Measurements from ENCODE around the gene PUSL1.

The PUSL1 gene

GRCh38 chr1:1336446-1336845 lies 28.0 kb downstream of the PUSL1 start:
- Histone ChIP-seq H3K9ac (ENCODE audit: low read length in 5 of 5) (no peak overlapping the region), H3K4me3 (ENCODE audit: low read depth in 1 of 5, low read length in 5 of 5) (no peak overlapping the region), H3K9me3 (ENCODE audit: control insufficient read depth in 5 of 5, low read length in 5 of 5) (no peaks in the 10 kb centered on the region), H3K27ac (ENCODE audit: low read depth, low read length) (no peak overlapping the region), H3K27me3 (ENCODE audit: control insufficient read depth in 5 of 5, insufficient read depth in 4 of 5, low read length in 5 of 5) (peaks cover 0 to 4% (median 0%) of the 10 kb centered on the region in 5 donors), H3K36me3 (ENCODE audit: control insufficient read depth in 5 of 5, insufficient read depth in 5 of 5, low read length in 5 of 5) (peaks cover 0 to 58% (median 40%) of the 10 kb centered on the region in 5 donors), H3K4me1 (ENCODE audit: control insufficient read depth in 5 of 5, insufficient read depth in 5 of 5, low read length in 5 of 5) (peaks cover 0 to 8% (median 3%) of the 10 kb centered on the region in 5 donors)

GRCh38 chr1:1336931-1337792 lies 28.8 kb downstream of the PUSL1 start:
- H3K36me3 ChIP-seq (ENCODE audit: control insufficient read depth in 5 of 5, insufficient read depth in 5 of 5, low read length in 5 of 5) = peaks cover 0 to 64% (median 45%) of the 10 kb centered on the region in 5 donors
- H3K9ac ChIP-seq (ENCODE audit: low read length in 5 of 5) = no peak overlapping the region
- no peak overlapping the region for H3K4me3 ChIP-seq (ENCODE audit: low read depth in 1 of 5, low read length in 5 of 5)
- H3K27ac ChIP-seq (ENCODE audit: low read depth, low read length) = no peak overlapping the region
- peaks cover 0 to 8% (median 3%) of the 10 kb centered on the region in 5 donors for H3K4me1 ChIP-seq (ENCODE audit: control insufficient read depth in 5 of 5, insufficient read depth in 5 of 5, low read length in 5 of 5)
- H3K9me3 ChIP-seq (ENCODE audit: control insufficient read depth in 5 of 5, low read length in 5 of 5) = no peaks in the 10 kb centered on the region
- H3K27me3 ChIP-seq (ENCODE audit: control insufficient read depth in 5 of 5, insufficient read depth in 4 of 5, low read length in 5 of 5) = peaks cover 0 to 1% (median 0%) of the 10 kb centered on the region in 5 donors

- Histone ChIP-seq H3K9ac (ENCODE audit: low read length in 5 of 5) (no peak overlapping the region), H3K27me3 (ENCODE audit: control insufficient read depth in 5 of 5, insufficient read depth in 4 of 5, low read length in 5 of 5) (no peaks in the 10 kb centered on the region), H3K4me1 (ENCODE audit: control insufficient read depth in 5 of 5, insufficient read depth in 5 of 5, low read length in 5 of 5) (peaks cover 0 to 8% (median 3%) of the 10 kb centered on the region in 5 donors), H3K9me3 (ENCODE audit: control insufficient read depth in 5 of 5, low read length in 5 of 5) (no peaks in the 10 kb centered on the region), H3K36me3 (ENCODE audit: control insufficient read depth in 5 of 5, insufficient read depth in 5 of 5, low read length in 5 of 5) (peaks cover 0 to 64% (median 45%) of the 10 kb centered on the region in 5 donors), H3K4me3 (ENCODE audit: low read depth in 1 of 5, low read length in 5 of 5) (no peak overlapping the region), H3K27ac (ENCODE audit: low read depth, low read length) (no peak overlapping the region)
These were observed 29.4 kb downstream of the PUSL1 start for GRCh38 chr1:1337793-1338147.

GRCh38 chr1:1338278-1338677 lies 29.9 kb downstream of the PUSL1 start:
- H3K4me1 ChIP-seq (ENCODE audit: control insufficient read depth in 5 of 5, insufficient read depth in 5 of 5, low read length in 5 of 5) = peaks cover 0 to 6% (median 2%) of the 10 kb centered on the region in 5 donors
- H3K27ac ChIP-seq (ENCODE audit: low read depth, low read length) = no peak overlapping the region
- H3K4me3 ChIP-seq (ENCODE audit: low read depth in 1 of 5, low read length in 5 of 5) = no peak overlapping the region
- no peaks in the 10 kb centered on the region for H3K27me3 ChIP-seq (ENCODE audit: control insufficient read depth in 5 of 5, insufficient read depth in 4 of 5, low read length in 5 of 5)
- peaks cover 0 to 64% (median 45%) of the 10 kb centered on the region in 5 donors for H3K36me3 ChIP-seq (ENCODE audit: control insufficient read depth in 5 of 5, insufficient read depth in 5 of 5, low read length in 5 of 5)
- no peaks in the 10 kb centered on the region for H3K9me3 ChIP-seq (ENCODE audit: control insufficient read depth in 5 of 5, low read length in 5 of 5)
- no peak overlapping the region for H3K9ac ChIP-seq (ENCODE audit: low read length in 5 of 5)

GRCh38 chr1:1340185-1340584 lies 31.8 kb downstream of the PUSL1 start:
- peaks cover 0 to 63% (median 45%) of the 10 kb centered on the region in 5 donors for H3K36me3 ChIP-seq (ENCODE audit: control insufficient read depth in 5 of 5, insufficient read depth in 5 of 5, low read length in 5 of 5)
- H3K4me1 ChIP-seq (ENCODE audit: control insufficient read depth in 5 of 5, insufficient read depth in 5 of 5, low read length in 5 of 5) = peaks cover 0 to 13% (median 3%) of the 10 kb centered on the region in 5 donors
- H3K27ac ChIP-seq (ENCODE audit: low read depth, low read length) = no peak overlapping the region
- no peak overlapping the region for H3K9ac ChIP-seq (ENCODE audit: low read length in 5 of 5)
- no peaks in the 10 kb centered on the region for H3K27me3 ChIP-seq (ENCODE audit: control insufficient read depth in 5 of 5, insufficient read depth in 4 of 5, low read length in 5 of 5)
- H3K4me3 ChIP-seq (ENCODE audit: low read depth in 1 of 5, low read length in 5 of 5) = no peak overlapping the region
- no peaks in the 10 kb centered on the region for H3K9me3 ChIP-seq (ENCODE audit: control insufficient read depth in 5 of 5, low read length in 5 of 5)

GRCh38 chr1:1340791-1341548 lies 32.6 kb downstream of the PUSL1 start:
- Histone ChIP-seq H3K4me1 (ENCODE audit: control insufficient read depth in 5 of 5, insufficient read depth in 5 of 5, low read length in 5 of 5) (peaks cover 0 to 21% (median 11%) of the 10 kb centered on the region in 5 donors), H3K36me3 (ENCODE audit: control insufficient read depth in 5 of 5, insufficient read depth in 5 of 5, low read length in 5 of 5) (peaks cover 0 to 56% (median 43%) of the 10 kb centered on the region in 5 donors), H3K27ac (ENCODE audit: low read depth, low read length) (no peak overlapping the region), H3K9ac (ENCODE audit: low read length in 5 of 5) (no peak overlapping the region), H3K9me3 (ENCODE audit: control insufficient read depth in 5 of 5, low read length in 5 of 5) (no peaks in the 10 kb centered on the region), H3K4me3 (ENCODE audit: low read depth in 1 of 5, low read length in 5 of 5) (no peak overlapping the region), H3K27me3 (ENCODE audit: control insufficient read depth in 5 of 5, insufficient read depth in 4 of 5, low read length in 5 of 5) (no peaks in the 10 kb centered on the region)

- Histone ChIP-seq H3K9me3 (ENCODE audit: control insufficient read depth in 5 of 5, low read length in 5 of 5) (no peaks in the 10 kb centered on the region), H3K27me3 (ENCODE audit: control insufficient read depth in 5 of 5, insufficient read depth in 4 of 5, low read length in 5 of 5) (no peaks in the 10 kb centered on the region), H3K4me1 (ENCODE audit: control insufficient read depth in 5 of 5, insufficient read depth in 5 of 5, low read length in 5 of 5) (peaks cover 0 to 27% (median 17%) of the 10 kb centered on the region in 5 donors), H3K9ac (ENCODE audit: low read length in 5 of 5) (no peak overlapping the region), H3K36me3 (ENCODE audit: control insufficient read depth in 5 of 5, insufficient read depth in 5 of 5, low read length in 5 of 5) (peaks cover 0 to 50% (median 43%) of the 10 kb centered on the region in 5 donors), H3K27ac (ENCODE audit: low read depth, low read length) (no peak overlapping the region), H3K4me3 (ENCODE audit: low read depth in 1 of 5, low read length in 5 of 5) (no peak overlapping the region)
These were observed 33.2 kb downstream of the PUSL1 start for GRCh38 chr1:1341549-1342021.

GRCh38 chr1:1342061-1342562 lies 33.7 kb downstream of the PUSL1 start:
- Histone ChIP-seq H3K27ac (ENCODE audit: low read depth, low read length) (no peak overlapping the region), H3K4me3 (ENCODE audit: low read depth in 1 of 5, low read length in 5 of 5) (no peak overlapping the region), H3K36me3 (ENCODE audit: control insufficient read depth in 5 of 5, insufficient read depth in 5 of 5, low read length in 5 of 5) (peaks cover 0 to 47% (median 43%) of the 10 kb centered on the region in 5 donors), H3K4me1 (ENCODE audit: control insufficient read depth in 5 of 5, insufficient read depth in 5 of 5, low read length in 5 of 5) (peaks cover 0 to 33% (median 22%) of the 10 kb centered on the region in 5 donors), H3K9me3 (ENCODE audit: control insufficient read depth in 5 of 5, low read length in 5 of 5) (no peaks in the 10 kb centered on the region), H3K27me3 (ENCODE audit: control insufficient read depth in 5 of 5, insufficient read depth in 4 of 5, low read length in 5 of 5) (no peaks in the 10 kb centered on the region), H3K9ac (ENCODE audit: low read length in 5 of 5) (no peak overlapping the region)

- H3K9me3 ChIP-seq (ENCODE audit: control insufficient read depth in 5 of 5, low read length in 5 of 5) = no peaks in the 10 kb centered on the region
- no peak overlapping the region for H3K27ac ChIP-seq (ENCODE audit: low read depth, low read length)
- H3K4me1 ChIP-seq (ENCODE audit: control insufficient read depth in 5 of 5, insufficient read depth in 5 of 5, low read length in 5 of 5) = peaks cover 0 to 38% (median 27%) of the 10 kb centered on the region in 5 donors
- no peak overlapping the region for H3K4me3 ChIP-seq (ENCODE audit: low read depth in 1 of 5, low read length in 5 of 5)
- peaks cover 0 to 42% (median 39%) of the 10 kb centered on the region in 5 donors for H3K36me3 ChIP-seq (ENCODE audit: control insufficient read depth in 5 of 5, insufficient read depth in 5 of 5, low read length in 5 of 5)
- no peaks in the 10 kb centered on the region for H3K27me3 ChIP-seq (ENCODE audit: control insufficient read depth in 5 of 5, insufficient read depth in 4 of 5, low read length in 5 of 5)
- H3K9ac ChIP-seq (ENCODE audit: low read length in 5 of 5) = no peak overlapping the region
These were observed 34.3 kb downstream of the PUSL1 start for GRCh38 chr1:1342584-1343115.

Data from subcutaneous abdominal adipose tissue (tissue), 5 donors.